ENCODE measurements around the gene MKS1.

MKS1 gene

GRCh38 chr17:58219007-58219788, at the start of gene MKS1:
Gene MKS1 (minus strand): TSS chr17:58219255. CDS start chr17:58219230, 25 bp downstream.
- DNase-seq = peak; percentile 93 to 94

GRCh38 chr17:58268326-58268725, 49.3 kb upstream of the MKS1 start:
- no peak for DNase-seq

DNA sequence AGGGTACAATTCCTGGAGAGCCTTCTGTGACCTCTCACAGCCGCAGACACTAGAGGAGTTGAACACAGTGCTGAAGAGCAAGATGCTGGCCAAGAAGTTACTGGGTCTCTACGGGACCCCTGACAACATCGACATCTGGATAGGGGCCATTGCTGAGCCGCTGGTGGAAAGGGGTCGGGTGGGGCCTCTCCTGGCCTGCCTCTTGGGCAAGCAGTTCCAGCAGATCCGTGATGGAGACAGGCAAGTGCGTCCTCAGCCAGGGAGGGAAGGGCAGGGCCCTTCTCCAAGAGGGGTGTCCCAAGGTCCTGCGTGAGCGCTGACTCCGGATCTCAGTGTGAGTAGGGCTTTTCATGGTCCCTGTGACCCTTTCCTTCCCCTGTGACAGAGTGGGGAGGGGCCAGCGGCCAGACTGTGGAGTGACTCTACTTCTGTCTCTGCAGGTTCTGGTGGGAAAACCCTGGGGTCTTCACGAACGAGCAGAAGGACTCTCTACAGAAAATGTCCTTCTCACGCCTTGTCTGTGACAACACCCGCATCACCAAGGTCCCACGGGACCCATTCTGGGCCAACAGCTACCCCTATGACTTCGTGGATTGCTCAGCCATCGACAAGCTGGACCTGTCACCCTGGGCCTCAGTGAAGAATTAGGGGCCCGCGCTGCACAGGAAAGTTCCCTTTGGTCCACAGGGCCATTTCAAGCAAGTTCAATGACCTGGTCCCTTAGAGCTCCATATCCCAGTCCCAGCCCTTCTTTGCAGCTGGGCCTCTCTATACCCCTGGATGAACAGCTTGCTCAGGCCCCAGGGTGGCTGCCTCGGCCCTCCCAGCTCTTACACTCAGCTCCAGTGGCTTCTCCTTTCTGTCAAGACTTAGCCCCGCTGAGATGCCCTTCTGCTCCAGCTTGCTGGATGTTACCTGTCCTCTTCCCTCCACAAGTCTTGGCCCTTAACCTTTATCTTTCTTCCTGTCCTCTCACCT, 48.6 kb upstream of the MKS1 start:
- peak; percentile 97 to 100 for DNase-seq

- DNase-seq = no peak
Measured at GRCh38 chr17:58265902-58266875, 47.1 kb upstream of the MKS1 start.

GRCh38 chr17:58265271-58265670, 46.2 kb upstream of the MKS1 start:
- DNase-seq = no peak

DNA sequence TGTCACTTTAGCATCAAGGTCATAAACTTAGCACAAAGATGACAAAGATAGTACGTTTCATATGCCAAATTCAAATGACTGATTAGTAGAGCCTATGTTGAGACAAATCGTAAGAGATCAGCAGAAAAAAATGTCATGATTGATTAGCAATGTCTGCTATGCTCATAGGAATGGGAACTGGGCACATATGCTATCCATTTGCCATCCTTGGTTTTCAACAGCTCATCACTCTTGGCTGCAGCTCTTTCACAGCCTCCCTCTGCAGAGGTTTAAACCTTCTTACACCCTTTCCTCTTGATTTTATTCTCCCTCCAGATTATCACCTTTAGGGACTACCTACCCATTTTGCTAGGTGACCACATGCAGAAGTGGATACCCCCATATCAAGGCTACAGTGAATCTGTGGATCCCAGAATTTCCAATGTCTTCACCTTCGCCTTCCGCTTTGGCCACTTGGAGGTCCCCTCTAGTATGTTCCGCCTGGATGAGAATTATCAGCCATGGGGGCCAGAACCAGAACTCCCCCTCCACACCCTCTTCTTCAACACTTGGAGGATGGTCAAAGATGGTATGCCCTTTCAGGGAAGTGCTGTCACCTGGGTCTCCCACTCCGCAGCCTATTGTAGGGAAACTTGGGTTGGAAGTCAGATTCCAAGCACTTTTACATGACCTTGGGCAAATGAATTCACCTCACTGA, 45.5 kb upstream of the MKS1 start:
- DNase-seq = no peak

DNA sequence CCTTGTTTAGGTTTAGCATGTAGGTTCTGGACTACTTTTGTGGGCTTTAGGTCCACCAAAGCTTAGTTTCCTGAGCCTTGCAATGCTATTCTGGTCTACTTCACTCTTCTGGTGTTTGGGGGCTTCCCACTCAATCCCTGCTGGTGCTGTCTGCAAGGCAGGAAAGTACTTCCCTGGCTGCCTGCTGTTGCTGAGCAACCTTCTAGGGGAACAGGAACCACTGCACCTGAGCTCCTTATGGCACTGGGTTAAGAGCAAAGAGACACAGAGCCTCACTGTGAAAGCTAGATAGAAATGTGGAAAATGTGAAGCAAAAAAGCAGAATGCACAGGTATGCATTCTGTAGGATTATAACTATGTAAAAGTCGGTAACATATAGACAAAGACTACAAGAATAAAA, 44.7 kb upstream of the MKS1 start:
- no peak for DNase-seq

- no peak for DNase-seq
Measured at GRCh38 chr17:58262149-58262548, 43.1 kb upstream of the MKS1 start.

DNA sequence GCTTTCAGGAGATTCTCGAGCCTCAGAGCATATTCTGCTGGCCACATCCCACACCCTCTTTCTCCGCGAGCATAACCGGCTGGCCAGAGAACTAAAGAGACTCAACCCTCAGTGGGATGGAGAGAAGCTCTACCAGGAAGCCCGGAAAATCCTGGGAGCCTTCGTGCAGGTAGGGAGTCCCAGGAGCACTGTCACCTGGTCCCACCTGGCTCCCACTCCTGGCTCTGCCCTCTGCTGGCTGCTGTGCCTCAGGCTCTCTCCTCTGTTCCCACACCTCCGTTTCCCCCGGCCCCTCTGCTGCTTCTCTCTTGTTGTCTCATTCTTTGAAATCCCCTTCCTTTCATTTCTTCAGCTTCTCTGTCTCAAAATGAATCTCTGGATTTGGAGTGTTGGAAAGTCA, 35.7 kb upstream of the MKS1 start:
- DNase-seq = no peak

GRCh38 chr17:58253082-58253481, 34.0 kb upstream of the MKS1 start:
- DNase-seq = no peak

- no peak for DNase-seq
Measured at GRCh38 chr17:58252141-58252540, 33.1 kb upstream of the MKS1 start.

DNA sequence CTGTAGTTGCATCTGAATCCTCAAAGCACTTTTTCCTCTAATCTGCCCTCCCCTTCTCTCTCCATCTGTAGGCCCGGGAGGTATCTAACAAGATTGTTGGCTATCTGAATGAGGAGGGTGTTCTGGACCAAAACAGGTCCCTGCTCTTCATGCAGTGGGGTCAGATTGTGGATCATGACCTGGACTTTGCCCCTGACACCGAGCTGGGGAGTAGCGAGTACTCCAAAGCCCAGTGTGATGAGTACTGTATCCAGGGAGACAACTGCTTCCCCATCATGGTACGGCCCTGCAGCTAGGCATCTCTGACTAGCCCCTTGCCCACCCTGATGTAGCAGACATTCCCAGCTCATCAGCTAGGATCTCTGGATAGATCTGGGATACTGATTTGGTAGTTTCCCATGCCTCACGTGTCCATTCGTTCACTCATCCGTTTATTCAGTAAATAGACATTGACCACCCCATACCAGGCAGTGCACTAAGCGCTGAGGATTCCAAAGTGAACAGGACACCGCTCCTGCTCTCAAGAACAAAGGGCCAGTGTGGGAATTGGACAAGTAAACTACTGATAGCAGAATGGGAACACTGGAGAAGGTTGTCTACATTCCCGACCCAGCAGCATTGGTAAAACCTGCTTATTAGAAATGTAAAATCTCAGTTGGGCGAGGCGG, 31.4 kb upstream of the MKS1 start:
- no peak for DNase-seq

DNA sequence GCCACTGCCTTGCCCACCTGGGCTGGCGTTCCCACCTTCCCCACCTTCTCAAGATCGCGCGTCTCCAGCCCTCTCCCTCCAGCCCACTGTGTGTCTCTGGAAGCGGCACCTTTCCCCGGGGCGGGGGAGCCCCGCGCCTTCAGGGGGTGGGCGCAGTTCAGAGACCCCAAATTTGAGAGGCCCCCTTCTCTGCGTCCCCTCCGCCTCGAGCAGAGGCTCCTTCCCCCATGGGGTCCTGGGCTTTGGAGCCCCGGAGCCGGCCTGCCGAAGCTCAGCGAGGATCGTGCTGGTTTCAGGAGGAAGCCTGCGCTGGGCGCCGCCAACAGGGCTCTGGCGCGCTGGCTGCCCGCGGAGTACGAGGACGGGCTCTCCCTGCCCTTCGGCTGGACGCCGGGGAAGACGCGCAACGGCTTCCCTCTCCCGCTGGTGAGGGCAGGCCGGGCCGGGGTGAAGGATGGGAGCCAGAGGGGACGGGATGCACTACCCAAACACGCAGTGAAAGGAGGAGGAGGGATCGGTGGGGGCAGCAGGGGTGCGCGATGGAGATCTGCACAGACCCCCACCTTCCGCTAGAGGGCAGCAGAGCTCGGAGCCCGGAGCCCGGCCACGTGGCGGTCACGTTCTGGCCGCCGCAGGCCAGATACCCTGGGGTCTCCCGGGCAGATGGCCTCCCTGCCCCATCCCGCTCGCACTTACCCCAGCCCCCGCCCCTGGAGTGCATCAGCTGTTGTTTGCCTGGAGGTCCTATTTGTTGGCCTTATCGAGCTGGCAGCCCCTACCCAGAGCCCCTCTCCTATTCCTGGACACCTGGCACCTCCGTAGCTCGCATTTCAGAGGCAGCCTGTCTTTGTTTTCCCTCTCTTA, 30.4 kb upstream of the MKS1 start:
- DNase-seq = peak; percentile 62 to 78

GRCh38 chr17:58248955-58249269, 29.9 kb upstream of the MKS1 start:
- no peak for DNase-seq

- DNase-seq = peak; percentile 37 to 56
Measured at GRCh38 chr17:58247511-58248363, 28.7 kb upstream of the MKS1 start.

GRCh38 chr17:58246781-58247180, 27.7 kb upstream of the MKS1 start:
- DNase-seq = no peak

DNA sequence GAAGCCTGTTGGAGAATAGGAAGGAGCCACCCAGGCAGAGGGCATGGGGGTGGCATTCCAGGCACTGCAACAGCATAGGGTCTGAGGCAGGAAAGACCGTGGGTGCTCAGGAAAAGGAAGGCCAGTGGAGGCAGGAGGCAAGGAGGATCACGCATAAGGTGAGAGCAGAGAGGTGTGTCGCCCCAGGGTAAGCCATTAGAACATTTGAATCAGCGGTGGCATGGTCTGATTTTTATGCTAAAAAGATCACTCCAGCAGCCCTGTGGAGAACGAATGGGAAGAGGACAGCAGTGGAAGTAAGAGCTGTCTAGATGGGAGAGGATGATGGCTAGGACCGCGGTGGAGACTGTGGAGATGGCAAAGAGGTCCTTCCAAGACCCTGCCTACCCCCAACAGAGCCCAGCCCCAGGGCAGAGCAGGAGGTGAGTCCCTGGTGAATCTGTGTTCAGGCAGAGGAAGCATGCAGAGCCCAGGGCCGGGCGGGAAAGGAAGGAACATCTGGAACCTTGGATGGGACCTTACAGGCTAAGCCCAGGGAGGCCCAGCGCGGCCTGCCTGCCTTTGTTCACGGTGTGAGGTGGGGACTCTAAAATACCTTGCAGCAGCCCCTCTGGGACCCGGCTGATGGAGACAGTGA, 27.2 kb upstream of the MKS1 start:
- DNase-seq = no peak

GRCh38 chr17:58245428-58246103, 26.5 kb upstream of the MKS1 start:
- no peak for DNase-seq
